ENCODE measurements around the gene MAP3K2. TPM values are rescaled to one million over a fixed set of nuclear protein-coding genes. Genes with fewer than 3 reads are reported as not detected.
A peak's percentile ranks its signal among the peaks of the same experiment; 100 is the strongest.

The MAP3K2 gene
- total and polyA plus RNA-seq, 10 of the 15 experiments (the other 5 are each of a cell fraction or from before 2014, with no cell fraction given): 2.7 to 39.6 (median 16.1) TPM

DNA sequence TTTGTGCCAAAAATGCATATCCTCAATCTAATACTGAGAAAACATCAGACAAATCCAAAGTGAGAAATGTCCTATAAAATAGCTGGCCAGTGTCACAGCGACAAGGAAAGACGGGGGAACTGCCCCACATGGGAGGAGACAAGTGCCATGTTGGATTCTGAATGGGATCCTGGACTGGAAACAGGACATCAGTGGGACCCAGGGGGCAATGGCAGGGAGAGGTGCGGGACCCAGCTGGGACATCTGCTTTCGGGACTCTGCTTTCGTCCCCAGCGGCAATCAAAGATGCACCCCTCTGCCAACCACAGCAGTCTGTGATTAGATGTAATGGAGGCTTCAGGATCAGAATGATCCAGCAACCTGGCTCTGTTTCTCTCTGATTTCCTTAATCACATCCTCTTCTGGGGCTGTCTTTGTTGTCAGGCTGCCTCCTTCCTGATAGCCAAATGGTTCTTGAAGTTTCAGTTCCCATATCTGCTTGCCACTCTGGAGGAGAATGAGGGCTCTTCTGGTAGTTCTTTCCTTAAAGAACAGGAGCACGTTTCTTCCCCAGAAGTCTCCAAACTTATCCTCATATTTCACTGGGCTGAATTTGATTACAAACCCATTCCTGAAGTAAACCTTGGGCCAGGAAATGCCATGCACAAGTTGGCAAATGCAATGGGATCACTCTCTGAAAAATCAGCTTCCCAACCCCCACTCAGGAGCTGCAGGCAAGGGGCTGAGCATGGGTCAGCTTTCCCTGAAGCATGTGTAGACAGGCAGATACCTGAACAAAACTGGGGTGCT is 16.9 kb upstream of the MAP3K2 start:
- no peaks in the 10 kb centered on the region for H4K20me1 ChIP-seq (ENCODE audit: control insufficient read depth, insufficient read depth)
- peaks cover 11% of the 10 kb centered on the region for H3K4me1 ChIP-seq (ENCODE audit: control insufficient read depth, insufficient read depth, low read length)
- BruUV-seq (replicated peaks): no TSS peak
- H3K9ac ChIP-seq (ENCODE audit: control insufficient read depth, insufficient read depth, low read length): no peak overlapping the region
- no peak overlapping the region for H2AFZ ChIP-seq (ENCODE audit: control insufficient read depth, low read depth, low read length)
- H3K4me3 ChIP-seq: no peak overlapping the region
- ChIA-PET SMC1A (ENCODE audit: uncharacterized antibody, unreplicated experiment) (no interaction called here), POLR2A (interaction anchor here (1.8 kb wide), 1 partner anchor 16 kb away, joined by 4 read pairs; no protein-coding TSS in a partner anchor), CTCF (interaction anchor here (0.6 kb wide), 1 partner anchor 9 kb away, joined by 3 read pairs; no protein-coding TSS in a partner anchor), RAD21 (ENCODE audit: unreplicated experiment) (no interaction called here)
- in situ Hi-C loops (cut with MboI): no loop called here
- H3K9me3 ChIP-seq (replicated peaks; ENCODE audit: control insufficient read depth, insufficient read depth, low read length): no peaks in the 10 kb centered on the region
- no peaks in the 10 kb centered on the region for H3K36me3 ChIP-seq (ENCODE audit: control insufficient read depth in 2 of 2, insufficient read depth in 2 of 2, low read length in 1 of 2)
- TF ChIP-seq IKZF1 (conservative IDR thresholded peaks at IDR 0.05): 0 out of 2 replicates have a peak, but pooled peaks have one; percentile 13
- TF ChIP-seq, protein P1, sequence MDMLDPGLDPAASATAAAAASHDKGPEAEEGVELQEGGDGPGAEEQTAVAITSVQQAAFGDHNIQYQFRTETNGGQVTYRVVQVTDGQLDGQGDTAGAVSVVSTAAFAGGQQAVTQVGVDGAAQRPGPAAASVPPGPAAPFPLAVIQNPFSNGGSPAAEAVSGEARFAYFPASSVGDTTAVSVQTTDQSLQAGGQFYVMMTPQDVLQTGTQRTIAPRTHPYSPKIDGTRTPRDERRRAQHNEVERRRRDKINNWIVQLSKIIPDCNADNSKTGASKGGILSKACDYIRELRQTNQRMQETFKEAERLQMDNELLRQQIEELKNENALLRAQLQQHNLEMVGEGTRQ (IDR thresholded peaks at IDR 0.05; ENCODE audit: borderline replicate concordance, low read depth, low read length): no peak
- TF ChIP-seq SPI1 (IDR thresholded peaks at IDR 0.05; ENCODE audit: borderline replicate concordance, insufficient read depth, low read depth, low read length): peak; percentile 80
- peak; percentile 8 to 20; a peak in 1 of 4 replicates for TF ChIP-seq IKZF2 (IDR thresholded peaks at IDR 0.05)
- TF ChIP-seq GABPA (IDR thresholded peaks at IDR 0.05; ENCODE audit: low read depth): no peak
- no peak for TF ChIP-seq BHLHE40 (IDR thresholded peaks at IDR 0.05; ENCODE audit: borderline replicate concordance in 1 of 2, low read depth in 2 of 2, low read length in 1 of 2)
- intact Hi-C loops (cut with micrococcal nuclease; ENCODE audit: unreplicated experiment): no loop called here
- no peak for FAIRE-seq
- H3K79me2 ChIP-seq (ENCODE audit: control insufficient read depth, insufficient read depth, low read length): no peaks in the 10 kb centered on the region
- H3K27me3 ChIP-seq (replicated peaks in 1 of 2; ENCODE audit: control insufficient read depth in 2 of 2, insufficient read depth in 2 of 2, low read length in 1 of 2): no peaks in the 10 kb centered on the region
- no peak for DNase-seq (ENCODE audit: low read depth, low spot score)
- no peak overlapping the region for H3K27ac ChIP-seq (ENCODE audit: control insufficient read depth, insufficient read depth)
- H3K4me2 ChIP-seq (ENCODE audit: control insufficient read depth, insufficient read depth): no peak overlapping the region
- WGBS (ENCODE audit: insufficient coverage, insufficient replicate concordance, low lambda C conversion rate, missing lambda C conversion rate): 65% methylated on average over 7 of the region's 7 CpGs
- ATAC-seq: no peak
